GM18505 (cell line): ENCODE results near the gene CPPED1.
"Not testable (repeated sequence)": the region's sequence is repeated elsewhere in the genome, so short reads cannot be mapped to it uniquely, and the experiment has no call there.

ENCODE experiments used
- ATAC-seq: cut with Tn5 transposase; IDR thresholded peaks from one replicate; pipeline ENCODE4 v1.9.1; 2021; ENCODE audit not compliant: unreplicated experiment
- POLR2A ChIP-seq: IDR thresholded peaks from 4 replicates; pipeline ENCODE4 v1.6.1; 2011; ENCODE audit warnings: borderline replicate concordance; ENCODE audit not compliant: insufficient read depth, insufficient read length; ENCODE audit errors: extremely low read depth

The CPPED1 gene, protein sequence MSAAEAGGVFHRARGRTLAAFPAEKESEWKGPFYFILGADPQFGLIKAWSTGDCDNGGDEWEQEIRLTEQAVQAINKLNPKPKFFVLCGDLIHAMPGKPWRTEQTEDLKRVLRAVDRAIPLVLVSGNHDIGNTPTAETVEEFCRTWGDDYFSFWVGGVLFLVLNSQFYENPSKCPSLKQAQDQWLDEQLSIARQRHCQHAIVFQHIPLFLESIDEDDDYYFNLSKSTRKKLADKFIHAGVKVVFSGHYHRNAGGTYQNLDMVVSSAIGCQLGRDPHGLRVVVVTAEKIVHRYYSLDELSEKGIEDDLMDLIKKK

DNA sequence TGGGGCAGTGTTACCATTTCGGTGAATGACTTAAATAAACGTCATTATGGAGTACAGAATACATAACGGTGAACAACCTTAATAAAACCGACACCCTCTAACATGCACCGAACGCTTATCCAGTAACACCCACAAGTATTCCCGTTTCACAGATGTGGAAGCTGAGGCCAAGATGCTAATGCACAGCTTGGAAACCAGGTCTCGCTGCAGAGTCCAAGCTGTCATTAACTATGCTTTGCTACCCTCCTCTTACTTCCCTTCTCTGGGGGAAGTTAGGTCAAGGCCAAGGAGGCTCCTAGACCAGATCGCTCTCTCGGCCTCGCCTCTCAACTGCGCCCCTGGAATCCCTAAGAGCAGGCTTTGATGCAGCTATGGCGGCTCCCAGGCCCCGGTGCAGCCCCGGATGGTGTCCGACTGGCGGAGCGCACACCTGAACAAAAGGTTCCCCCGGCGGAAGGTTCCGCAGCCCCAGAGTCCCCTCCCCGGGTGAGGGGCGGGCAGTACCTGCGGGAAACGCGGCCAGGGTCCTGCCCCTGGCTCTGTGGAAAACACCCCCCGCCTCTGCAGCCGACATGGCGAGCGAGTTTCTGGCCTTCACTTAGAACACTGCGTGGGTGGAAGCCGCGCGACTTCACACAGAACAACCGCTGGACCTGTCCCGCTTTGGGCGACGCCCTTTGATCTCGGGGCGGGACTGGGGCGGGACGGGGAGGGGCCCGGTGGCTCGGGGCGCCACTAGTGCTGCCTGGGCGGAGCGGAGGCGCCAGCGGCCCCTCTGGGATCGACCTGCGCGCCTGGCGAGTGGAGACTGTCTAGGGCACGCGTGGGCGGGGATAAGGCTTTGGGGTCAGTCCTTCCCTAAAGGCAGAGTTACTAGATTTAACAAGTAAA, at the start of gene CPPED1:
TSS of gene CPPED1 (minus strand) at position 685 of the 891 bp plus-strand sequence. CDS start at position 574, 111 bp downstream.
- TF ChIP-seq POLR2A: peak; percentile 87
- ATAC-seq: peak; percentile 80

DNA sequence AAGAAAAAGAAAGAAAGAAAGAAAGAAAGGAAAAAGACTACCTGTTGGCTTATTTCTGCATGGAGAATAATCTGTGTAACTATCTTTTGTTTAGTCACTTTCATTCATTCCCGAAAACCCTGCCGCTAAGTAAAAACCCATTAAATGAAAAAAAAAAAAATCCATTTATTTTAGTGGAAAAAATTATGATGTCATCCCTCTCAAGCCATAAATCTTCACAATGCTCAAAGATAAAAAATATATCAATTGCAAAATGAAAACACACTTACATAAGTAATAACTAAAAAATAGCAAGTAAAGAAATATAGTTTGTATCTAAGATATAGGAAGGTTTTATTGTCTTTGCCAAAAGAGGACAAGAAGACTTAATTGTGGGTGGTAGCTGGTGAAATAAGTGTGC, 46.5 kb upstream of the CPPED1 start:
- ATAC-seq: no peak
- no peak for TF ChIP-seq POLR2A

- no peak for TF ChIP-seq POLR2A
- no peak for ATAC-seq
Observed at GRCh38 chr16:12846592-12846991, 42.9 kb upstream of the CPPED1 start.

DNA sequence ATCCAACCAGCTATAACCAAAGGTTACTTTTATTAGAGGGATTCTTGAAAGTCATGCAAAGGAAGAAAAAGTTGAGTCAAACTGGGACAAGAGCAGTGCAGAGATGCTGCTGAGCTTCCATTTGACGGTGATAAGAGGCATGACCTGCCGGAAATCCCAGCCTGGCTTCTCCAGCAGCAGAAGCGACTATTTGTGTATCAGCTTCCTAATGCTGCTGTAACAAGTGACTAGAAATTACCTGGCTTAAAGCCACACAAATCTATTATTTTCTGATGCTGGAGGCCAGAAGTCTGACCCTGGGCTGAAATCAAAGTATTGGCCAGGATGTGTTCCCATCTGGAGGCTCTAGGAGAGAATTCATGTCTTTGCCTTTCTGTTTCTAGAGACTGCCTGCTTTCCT, 41.6 kb upstream of the CPPED1 start:
- no peak for ATAC-seq
- TF ChIP-seq POLR2A: no peak

- no peak for TF ChIP-seq POLR2A
- ATAC-seq: no peak
Observed at GRCh38 chr16:12837756-12838155, 34.1 kb upstream of the CPPED1 start.

GRCh38 chr16:12837291-12837690, 33.6 kb upstream of the CPPED1 start:
- no peak for TF ChIP-seq POLR2A
- ATAC-seq: no peak

DNA sequence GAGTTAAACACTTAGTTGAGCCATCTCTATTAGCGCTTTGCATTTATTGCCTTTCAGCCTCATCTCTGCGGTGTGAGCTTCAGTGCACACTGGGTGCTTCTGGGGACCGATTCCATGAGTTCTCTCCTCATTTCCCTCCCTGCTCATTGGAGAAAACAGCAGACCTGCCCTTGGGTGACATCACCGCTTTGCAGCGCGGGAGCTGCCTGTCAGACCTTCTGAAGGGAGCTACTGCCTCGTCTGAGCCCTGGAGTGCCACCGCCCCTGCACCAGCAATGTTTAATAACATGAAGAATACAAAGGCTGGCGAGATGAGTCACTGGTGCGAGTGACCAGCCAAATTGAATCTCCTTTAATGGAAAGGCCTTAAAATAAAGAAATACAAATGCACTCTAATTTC, 30.2 kb upstream of the CPPED1 start:
- TF ChIP-seq POLR2A: no peak
- ATAC-seq: no peak

GRCh38 chr16:12829096-12829888, 25.6 kb upstream of the CPPED1 start:
- ATAC-seq: no peak
- TF ChIP-seq POLR2A: no peak

GRCh38 chr16:12828206-12828605, 24.5 kb upstream of the CPPED1 start:
- ATAC-seq: no peak
- no peak for TF ChIP-seq POLR2A

DNA sequence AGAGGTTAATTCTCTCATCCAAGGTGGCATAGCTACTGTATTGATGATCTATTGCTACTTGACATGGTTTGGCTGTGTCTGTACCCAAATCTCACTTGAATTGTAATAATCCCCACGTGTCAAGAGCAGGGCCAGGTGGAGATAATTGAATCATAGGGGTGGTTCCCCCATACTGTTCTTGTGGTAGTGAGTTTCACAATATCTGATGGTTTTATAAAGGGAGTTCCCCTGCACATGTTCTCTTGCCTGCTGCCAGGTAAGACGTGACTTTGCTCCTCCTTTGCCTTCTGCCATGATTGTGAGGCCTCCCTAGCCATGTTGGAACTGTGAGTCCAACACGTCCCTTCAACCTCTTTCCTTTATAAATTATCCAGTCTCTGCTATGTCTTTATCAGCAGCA, 22.9 kb upstream of the CPPED1 start:
- no peak for TF ChIP-seq POLR2A
- ATAC-seq: no peak

DNA sequence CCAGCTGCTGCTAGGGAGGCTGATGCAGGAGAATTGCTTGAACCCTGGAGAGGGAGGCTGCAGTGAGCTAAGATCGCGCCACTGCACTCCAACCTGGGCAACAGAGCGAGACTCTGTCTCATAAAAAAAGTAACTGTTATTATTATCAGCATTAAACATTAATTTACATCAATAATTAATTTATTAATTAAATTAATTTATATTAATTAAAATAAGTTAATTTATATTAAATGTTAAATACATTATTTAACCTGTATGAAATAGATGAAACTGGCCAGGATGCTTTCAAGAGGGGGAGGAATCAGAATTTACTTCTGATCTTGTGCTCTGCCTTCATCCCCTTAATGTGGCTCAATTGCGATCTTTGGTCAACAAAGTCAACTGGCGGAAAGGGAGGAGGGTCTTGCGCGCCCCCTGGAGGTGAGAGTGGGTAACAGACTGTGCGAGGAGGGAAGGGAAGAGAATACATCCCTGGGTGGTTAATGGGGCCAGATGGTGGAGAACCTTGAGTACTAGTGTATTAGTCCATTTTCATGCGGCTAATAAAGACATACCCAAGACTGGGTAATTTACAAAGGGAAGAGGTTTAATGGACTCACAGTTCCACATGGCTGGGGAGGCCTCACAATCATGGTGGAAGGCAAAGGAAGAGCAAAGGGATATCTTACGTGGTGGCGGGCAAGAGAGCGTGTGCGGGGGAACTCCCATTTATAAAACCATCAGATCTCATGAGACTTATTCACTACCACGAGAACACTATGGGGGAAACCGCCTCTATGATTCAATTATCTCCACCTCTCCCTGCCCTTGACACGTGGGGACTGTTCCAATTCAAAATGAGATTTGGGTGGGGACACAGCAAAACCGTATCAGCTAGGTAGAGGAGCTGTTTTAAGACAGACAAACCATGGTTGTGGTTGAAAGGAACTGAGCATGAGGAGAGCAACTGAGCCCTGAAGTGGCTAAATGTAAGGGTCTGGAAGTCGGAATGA, 15.7 kb upstream of the CPPED1 start:
- no peak for TF ChIP-seq POLR2A
- ATAC-seq: no peak

DNA sequence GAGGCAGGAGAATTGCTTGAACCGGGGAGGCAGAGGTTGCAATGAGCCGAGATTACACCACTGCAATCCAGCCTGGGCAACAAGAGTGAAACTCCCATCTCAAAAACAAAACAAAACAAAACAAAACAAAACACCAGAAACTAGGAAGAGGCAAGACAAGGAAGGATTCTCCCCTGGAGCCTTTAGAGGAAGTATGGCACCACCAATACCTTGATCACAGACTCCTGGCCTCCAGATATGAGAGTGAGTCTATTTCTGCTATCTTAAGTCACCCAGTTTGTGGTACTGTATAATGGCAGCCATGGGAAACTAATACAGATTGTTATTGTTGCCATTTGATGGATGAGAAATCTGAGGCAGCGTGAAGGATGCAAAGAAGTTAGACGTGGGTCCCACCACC, 14.6 kb upstream of the CPPED1 start:
- no peak for ATAC-seq
- no peak for TF ChIP-seq POLR2A

DNA sequence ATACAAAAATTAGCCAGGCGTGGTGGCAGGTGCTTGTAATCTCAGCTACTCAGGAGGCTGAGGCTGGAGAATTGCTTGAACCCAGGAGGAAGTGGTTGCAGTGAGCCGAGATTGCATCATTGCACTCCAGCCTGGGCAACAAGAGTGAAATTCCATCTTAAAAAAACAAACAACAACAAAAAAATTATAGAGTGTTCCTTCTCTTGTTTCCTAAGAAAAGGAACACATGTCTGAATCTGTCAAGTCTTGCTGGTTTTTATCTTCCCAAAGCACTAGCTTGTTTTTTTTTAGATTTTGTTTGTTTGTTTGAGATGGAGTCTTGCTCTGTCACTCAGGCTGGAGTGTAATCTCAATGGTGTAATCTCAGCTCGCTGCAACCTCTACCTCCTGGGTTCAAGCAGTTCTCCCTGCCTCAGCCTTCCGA, 13.1 kb upstream of the CPPED1 start:
- not testable (repeated sequence) for ATAC-seq
